Sigmoid colon (tissue), 4 donors: ENCODE data around the gene XPR1.

Experiments
- EP300 ChIP-seq, 4 donors: sonication (generic); formaldehyde crosslinking; IDR thresholded peaks; one replicate each; pipeline ENCODE4 v1.6.1; 2017; ENCODE audit warnings: antibody characterized with exemption in 4 of 4
- POLR2A ChIP-seq, 2 donors: fragments of 450-650 bp; IDR thresholded peaks; one replicate each; pipeline ENCODE4 v1.6.1; 2016; ENCODE audit warnings: antibody characterized with exemption in 2 of 2, mild to moderate bottlenecking in 2 of 2, moderate library complexity in 2 of 2
- POLR2AphosphoS5 ChIP-seq, 4 donors: sonication (generic); formaldehyde crosslinking; IDR thresholded peaks; one replicate each; pipeline ENCODE4 v1.6.1; 2017; ENCODE audit warnings: antibody characterized with exemption in 4 of 4
- TF ChIP-seq, protein P1 (sequence below), 4 experiments: fragments of 450-650 bp in 3 of 4; fragments of 200-600 bp in 1 of 4; IDR thresholded peaks; one replicate each; pipeline ENCODE4 v1.5.1; 2016 to 2019; ENCODE audit warnings: antibody characterized with exemption in 4 of 4, mild to moderate bottlenecking in 3 of 4, moderate library complexity in 2 of 4

- TF ChIP-seq POLR2A (IDR thresholded peaks at IDR 0.05) (no peak), POLR2AphosphoS5 (IDR thresholded peaks at IDR 0.05) (no peak), EP300 (IDR thresholded peaks at IDR 0.05) (no peak)
- TF ChIP-seq, protein P1, sequence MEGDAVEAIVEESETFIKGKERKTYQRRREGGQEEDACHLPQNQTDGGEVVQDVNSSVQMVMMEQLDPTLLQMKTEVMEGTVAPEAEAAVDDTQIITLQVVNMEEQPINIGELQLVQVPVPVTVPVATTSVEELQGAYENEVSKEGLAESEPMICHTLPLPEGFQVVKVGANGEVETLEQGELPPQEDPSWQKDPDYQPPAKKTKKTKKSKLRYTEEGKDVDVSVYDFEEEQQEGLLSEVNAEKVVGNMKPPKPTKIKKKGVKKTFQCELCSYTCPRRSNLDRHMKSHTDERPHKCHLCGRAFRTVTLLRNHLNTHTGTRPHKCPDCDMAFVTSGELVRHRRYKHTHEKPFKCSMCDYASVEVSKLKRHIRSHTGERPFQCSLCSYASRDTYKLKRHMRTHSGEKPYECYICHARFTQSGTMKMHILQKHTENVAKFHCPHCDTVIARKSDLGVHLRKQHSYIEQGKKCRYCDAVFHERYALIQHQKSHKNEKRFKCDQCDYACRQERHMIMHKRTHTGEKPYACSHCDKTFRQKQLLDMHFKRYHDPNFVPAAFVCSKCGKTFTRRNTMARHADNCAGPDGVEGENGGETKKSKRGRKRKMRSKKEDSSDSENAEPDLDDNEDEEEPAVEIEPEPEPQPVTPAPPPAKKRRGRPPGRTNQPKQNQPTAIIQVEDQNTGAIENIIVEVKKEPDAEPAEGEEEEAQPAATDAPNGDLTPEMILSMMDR (IDR thresholded peaks at IDR 0.05) = no peak
Observed at GRCh38 chr1:180851995-180852887, 220.4 kb downstream of the XPR1 start.
